Hepatocyte (in vitro differentiated cells): Measurements from ENCODE around the gene EEPD1. TPM values are rescaled to one million over a fixed set of nuclear protein-coding genes. Genes with fewer than 3 reads are reported as not detected.

Source experiments
- DNase-seq: peaks from one replicate; pipeline ENCODE4 v3.0.0-alpha.2; 2016; ENCODE audit warnings: low spot score
- H2AFZ ChIP-seq: fragments of 200-600 bp; sonication (generic); 2 replicates; pipeline ENCODE4 v1.6.0; 2016; ENCODE audit warnings: antibody characterized with exemption, mild to moderate bottlenecking
- H3K27ac ChIP-seq: fragments of 200-600 bp; sonication (generic); 2 replicates; pipeline ENCODE4 v1.5.1; 2016; ENCODE audit warnings: mild to moderate bottlenecking
- H3K27me3 ChIP-seq: fragments of 200-600 bp; sonication (generic); 2 replicates; pipeline ENCODE4 v1.6.1; 2016
- H3K36me3 ChIP-seq: fragments of 200-600 bp; sonication (generic); replicated peaks from 2 replicates; pipeline ENCODE4 v1.5.1; 2016; ENCODE audit warnings: low read depth; ENCODE audit not compliant: insufficient read depth
- H3K4me1 ChIP-seq: fragments of 200-600 bp; sonication (generic); 2 replicates; pipeline ENCODE4 v1.5.1; 2016; ENCODE audit warnings: mild to moderate bottlenecking, moderate library complexity; ENCODE audit not compliant: insufficient read depth
- H3K4me2 ChIP-seq: fragments of 200-600 bp; sonication (generic); 2 replicates; pipeline ENCODE4 v1.6.0; 2016
- H3K4me3 ChIP-seq: fragments of 200-600 bp; sonication (generic); 2 replicates; pipeline ENCODE4 v1.5.1; 2016; ENCODE audit warnings: mild to moderate bottlenecking
- H3K79me2 ChIP-seq: fragments of 200-600 bp; sonication (generic); 2 replicates; pipeline ENCODE4 v1.6.0; 2017; ENCODE audit warnings: mild to moderate bottlenecking
- H3K9me2 ChIP-seq: fragments of 200-600 bp; sonication (generic); replicated peaks from 2 replicates; pipeline ENCODE4 v1.6.0; 2017; ENCODE audit warnings: mild to moderate bottlenecking; ENCODE audit not compliant: insufficient read depth
- H3K9me3 ChIP-seq: fragments of 200-600 bp; sonication (generic); 2 replicates; pipeline ENCODE4 v1.5.1; 2016; ENCODE audit warnings: low read depth, mild to moderate bottlenecking
- H4K20me1 ChIP-seq: fragments of 200-600 bp; sonication (generic); 2 replicates; pipeline ENCODE4 v1.6.0; 2016; ENCODE audit warnings: mild to moderate bottlenecking; ENCODE audit not compliant: insufficient read depth, poor library complexity, severe bottlenecking
- CTCF ChIP-seq: fragments of 200-600 bp; sonication (generic); IDR thresholded peaks from 2 replicates; pipeline ENCODE4 v1.5.1; 2016; ENCODE audit warnings: antibody characterized with exemption, mild to moderate bottlenecking; ENCODE audit not compliant: poor library complexity
- EZH2 ChIP-seq: fragments of 200-600 bp; sonication (generic); IDR thresholded peaks from 2 replicates; pipeline ENCODE4 v1.6.1; 2016; ENCODE audit warnings: antibody characterized with exemption, mild to moderate bottlenecking, borderline replicate concordance
- EZH2phosphoT487 ChIP-seq: fragments of 200-600 bp; sonication (generic); IDR thresholded peaks from one replicate; pipeline ENCODE4 v1.6.1; 2018; ENCODE audit warnings: antibody characterized with exemption, mild to moderate bottlenecking, low read depth, moderate library complexity; ENCODE audit not compliant: unreplicated experiment, severe bottlenecking
- WGBS: methylation state at CpG from one replicate; pipeline ENCODE4 v1.1.6; 2016; ENCODE audit warnings: low lambda C conversion rate; ENCODE audit errors: missing lambda C conversion rate; 5-methylcytosine and 5-hydroxymethylcytosine counted together
- polyA plus RNA-seq: library from polyadenylated mRNA; unstranded; fragments of >200 nt; fragmentation: Nextera tagmentation; extraction: Ambion mirVana; gene quantifications from 2 replicates; pipeline ENCODE4 v1.2.1, GENCODE V29; 2016
- total RNA-seq: library from RNA; depleted of rRNA; stranded (reverse); fragments of >200 nt; gene quantifications from 2 replicates; pipeline ENCODE4 v1.2.3, GENCODE V29; 2014

EEPD1 gene
- total and polyA plus RNA-seq, 2 experiments from 2014 or later = 7.7 to 14.2 TPM

GRCh38 chr7:36204044-36204663 lies 51.1 kb downstream of the EEPD1 start:
- Histone ChIP-seq H3K4me1 (peaks cover 44% of the 10 kb centered on the region), H3K79me2 (peaks cover 7% of the 10 kb centered on the region), H3K9me2 (no peaks in the 10 kb centered on the region), H3K4me2 (no peak overlapping the region), H3K4me3 (no peak overlapping the region), H3K27ac (no peak overlapping the region), H2AFZ (no peak overlapping the region), H3K36me3 (no peaks in the 10 kb centered on the region), H4K20me1 (no peaks in the 10 kb centered on the region), H3K9me3 (no peaks in the 10 kb centered on the region), H3K27me3 (no peaks in the 10 kb centered on the region)
- WGBS = 92% methylated on average over 5 of the region's 5 CpGs
- TF ChIP-seq EZH2 = no peak
- TF ChIP-seq CTCF = no peak
- no peak for TF ChIP-seq EZH2phosphoT487
- DNase-seq = no peak

GRCh38 chr7:36204929-36205635 lies 52.0 kb downstream of the EEPD1 start:
- H3K9me3 ChIP-seq = no peaks in the 10 kb centered on the region
- no peak overlapping the region for H3K27ac ChIP-seq
- no peaks in the 10 kb centered on the region for H3K9me2 ChIP-seq
- peaks cover 44% of the 10 kb centered on the region for H3K4me1 ChIP-seq
- no peak overlapping the region for H3K4me2 ChIP-seq
- H3K27me3 ChIP-seq = no peaks in the 10 kb centered on the region
- H3K4me3 ChIP-seq = no peak overlapping the region
- H4K20me1 ChIP-seq = no peaks in the 10 kb centered on the region
- H3K79me2 ChIP-seq = peaks cover 10% of the 10 kb centered on the region
- WGBS = 77% methylated on average over 6 of the region's 6 CpGs
- H3K36me3 ChIP-seq = no peaks in the 10 kb centered on the region
- no peak for DNase-seq
- no peak overlapping the region for H2AFZ ChIP-seq
- TF ChIP-seq EZH2 (no peak), EZH2phosphoT487 (no peak), CTCF (no peak)

GRCh38 chr7:36205803-36206202 lies 52.7 kb downstream of the EEPD1 start:
- H3K9me3 ChIP-seq = no peaks in the 10 kb centered on the region
- peaks cover 44% of the 10 kb centered on the region for H3K4me1 ChIP-seq
- no peaks in the 10 kb centered on the region for H4K20me1 ChIP-seq
- H3K9me2 ChIP-seq = no peaks in the 10 kb centered on the region
- no peak overlapping the region for H3K4me2 ChIP-seq
- H3K27ac ChIP-seq = no peak overlapping the region
- no peaks in the 10 kb centered on the region for H3K36me3 ChIP-seq
- no peak for TF ChIP-seq CTCF
- no peak for TF ChIP-seq EZH2phosphoT487
- no peak for TF ChIP-seq EZH2
- H3K27me3 ChIP-seq = no peaks in the 10 kb centered on the region
- peaks cover 13% of the 10 kb centered on the region for H3K79me2 ChIP-seq
- H2AFZ ChIP-seq = no peak overlapping the region
- no peak for DNase-seq
- WGBS = 83% methylated on average over 6 of the region's 6 CpGs
- no peak overlapping the region for H3K4me3 ChIP-seq
